GM21576 (cell line): ENCODE data around the gene CACNB1.
"Not testable (repeated sequence)": the region's sequence is repeated elsewhere in the genome, so short reads cannot be mapped to it uniquely, and the experiment has no call there.

Source experiments
- ATAC-seq: cut with Tn5 transposase; IDR thresholded peaks from one replicate; pipeline ENCODE4 v1.9.1; 2021; ENCODE audit warnings: mild to moderate bottlenecking, moderate library complexity; ENCODE audit not compliant: unreplicated experiment

CACNB1 gene

GRCh38 chr17:39129544-39129943 lies 67.9 kb downstream of the CACNB1 start:
- not testable (repeated sequence) for ATAC-seq

GRCh38 chr17:39126436-39126835 lies 71.0 kb downstream of the CACNB1 start:
- no peak for ATAC-seq

- ATAC-seq: no peak
Observed at GRCh38 chr17:39125143-39125875, 72.2 kb downstream of the CACNB1 start.

- ATAC-seq: no peak
Observed at GRCh38 chr17:39123627-39124026, 73.8 kb downstream of the CACNB1 start.
